HG03060 (cell line): ENCODE measurements around the gene EEF2K.
"Not testable (repeated sequence)": the region's sequence is repeated elsewhere in the genome, so short reads cannot be mapped to it uniquely, and the experiment has no call there.

Experiments
- ATAC-seq: cut with Tn5 transposase; IDR thresholded peaks from one replicate; pipeline ENCODE4 v1.9.1; 2021; ENCODE audit warnings: low read depth, moderate number of reproducible peaks; ENCODE audit not compliant: unreplicated experiment

Gene EEF2K

DNA sequence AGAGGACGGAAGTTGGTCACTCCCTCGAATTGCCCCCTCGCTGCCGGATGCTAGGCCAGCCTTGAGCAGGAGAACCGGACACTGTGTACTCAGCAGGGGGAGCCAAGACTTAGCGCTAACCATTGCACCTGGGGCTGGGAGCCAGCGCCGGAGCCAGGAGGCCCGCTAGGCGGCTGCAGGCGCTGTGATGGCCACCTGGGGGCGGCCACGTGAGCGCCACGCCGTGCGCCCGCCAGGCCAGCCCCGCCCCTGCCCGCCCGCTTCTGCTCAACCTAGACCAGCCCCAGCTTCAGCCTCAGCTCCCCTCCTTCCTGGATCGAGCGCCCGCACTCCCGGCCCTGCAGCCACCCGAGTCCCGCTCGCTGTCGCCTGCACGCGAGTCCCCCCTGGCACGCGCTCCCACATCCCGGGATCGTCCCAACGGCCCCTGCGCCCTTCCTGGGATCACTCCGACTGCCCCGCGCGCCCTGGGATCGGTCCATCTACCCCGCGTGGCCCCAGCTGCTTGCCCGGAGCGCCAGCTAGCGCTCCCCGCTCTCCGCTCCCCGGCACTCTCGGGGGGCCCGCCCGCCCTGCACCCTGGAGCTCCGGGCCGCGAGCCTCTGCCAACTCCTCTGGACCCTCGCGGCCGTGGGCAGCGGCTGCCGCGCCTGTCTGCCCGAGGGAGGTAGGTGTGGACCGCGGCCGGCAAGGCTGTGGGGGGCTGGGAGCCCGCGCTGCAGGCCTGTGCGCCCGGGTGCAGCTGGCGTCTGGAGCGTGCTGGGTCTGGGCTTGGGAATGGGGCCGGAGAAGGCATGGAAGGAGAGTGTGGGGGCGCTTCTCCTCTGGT is at the start of gene EEF2K:
TSS of gene EEF2K (plus strand) at position 266 of the 829 bp plus-strand sequence. CDS start 19,452 bp downstream, outside the sequence.
- peak; percentile 62 for ATAC-seq

DNA sequence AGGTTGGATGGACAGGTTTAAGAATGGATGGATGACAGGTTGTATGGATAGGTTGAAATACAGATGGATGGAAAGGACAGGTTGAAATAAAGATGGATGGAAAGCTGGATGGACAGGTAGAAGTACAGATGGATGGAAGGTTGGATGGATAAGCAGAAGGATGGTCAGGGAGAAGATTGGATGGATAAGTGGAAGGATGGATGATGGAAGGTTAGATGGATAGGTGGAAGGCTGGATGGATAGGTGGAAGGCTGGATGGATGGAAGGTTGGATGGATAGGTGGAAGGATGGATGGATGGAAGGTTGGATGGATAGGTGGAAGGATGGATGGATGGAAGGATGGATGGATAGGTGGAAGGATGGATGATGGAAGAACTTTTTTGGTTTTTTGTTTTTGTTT is 44.7 kb upstream of the EEF2K start:
- no peak for ATAC-seq

DNA sequence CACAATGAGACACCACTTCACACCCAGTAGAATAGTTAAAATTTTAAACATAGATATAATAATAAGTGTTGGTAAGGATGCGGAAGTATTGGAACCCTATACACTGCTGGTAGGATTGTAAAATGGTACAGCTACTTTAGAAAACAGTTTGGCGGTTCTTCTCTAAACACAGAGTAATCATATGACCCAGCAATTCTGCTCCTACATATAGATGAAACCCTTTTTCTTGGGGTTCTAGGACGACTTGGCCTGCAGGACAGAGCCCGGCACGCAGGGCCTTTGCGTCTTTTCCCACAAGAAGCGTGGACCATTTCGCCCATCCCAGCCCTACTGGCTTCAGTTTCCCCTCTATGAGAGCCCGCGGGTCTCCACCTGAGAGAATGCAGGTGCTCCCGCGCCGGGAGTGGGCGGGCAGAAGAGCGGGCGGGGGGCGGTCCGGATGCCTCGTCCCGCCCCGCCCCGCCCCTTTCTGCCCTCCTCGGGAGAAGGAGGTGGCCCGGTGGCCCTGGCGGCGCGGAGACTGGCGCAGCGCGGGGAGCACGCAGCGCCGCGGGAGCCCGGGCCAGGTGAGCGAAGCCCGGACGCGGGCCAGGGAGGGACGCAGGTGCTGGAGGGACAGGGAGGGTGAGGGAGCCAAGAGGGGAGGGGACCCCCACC is 44.0 kb upstream of the EEF2K start, which contains the start of gene SDR42E2:
TSS of gene SDR42E2 (plus strand) at position 508 of the 657 bp plus-strand sequence. CDS start 3,077 bp downstream, outside the sequence.
- no peak for ATAC-seq

DNA sequence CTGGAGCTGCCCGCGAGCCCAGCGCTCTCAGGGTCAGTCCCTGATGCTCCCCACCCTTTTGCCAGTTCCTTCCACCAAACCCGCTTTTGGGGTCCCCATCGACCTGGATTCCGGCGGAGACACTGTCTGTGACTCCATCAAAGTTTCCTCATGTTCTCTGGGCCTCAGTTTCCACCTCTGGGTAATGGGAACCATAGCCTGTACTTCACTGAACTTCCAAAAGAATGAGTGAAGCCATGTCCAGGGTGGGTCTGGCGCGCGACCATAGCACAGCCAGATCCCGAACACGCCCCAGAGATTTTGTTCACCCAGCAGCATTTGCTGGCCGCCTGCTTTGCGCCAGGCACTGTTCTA is 43.4 kb upstream of the EEF2K start:
- no peak for ATAC-seq

DNA sequence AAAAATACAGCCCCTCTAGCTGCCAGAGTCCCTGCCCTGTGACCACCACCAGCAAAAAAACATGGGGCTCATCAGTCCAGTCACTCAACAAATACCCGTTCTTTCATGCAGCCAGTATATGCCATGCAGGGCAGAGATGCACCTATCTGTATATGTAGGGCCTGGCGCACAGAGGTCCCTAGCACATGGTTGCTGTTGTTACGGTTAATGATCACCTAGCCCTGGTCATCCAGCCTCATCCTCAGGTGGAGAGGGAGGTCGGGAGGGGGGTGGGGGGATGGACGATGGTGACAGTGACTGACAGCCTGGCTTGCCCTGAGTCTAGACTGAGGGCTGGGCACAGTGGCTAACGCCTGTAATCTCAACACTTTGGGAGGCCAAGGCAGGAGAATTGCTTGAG is 42.3 kb upstream of the EEF2K start:
- no peak for ATAC-seq

DNA sequence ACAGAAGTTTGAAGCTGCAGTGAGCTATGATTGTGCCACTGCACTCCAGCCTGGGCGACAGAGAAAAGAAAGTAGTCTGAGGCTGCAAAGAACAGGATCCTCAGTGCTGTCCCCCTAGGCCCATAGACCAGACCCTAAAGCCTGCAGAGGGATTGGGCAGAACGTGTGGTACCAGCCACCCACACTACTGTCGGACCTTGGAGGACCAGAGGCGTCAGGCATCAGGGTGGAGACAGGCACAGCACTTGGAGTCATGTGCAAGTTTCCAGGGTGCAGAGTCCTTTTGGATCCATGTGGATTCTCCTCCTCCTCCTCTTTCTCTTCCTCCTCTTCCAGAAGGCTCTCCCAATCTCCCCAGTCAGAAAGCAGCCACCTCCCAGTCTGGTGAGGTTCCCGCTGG is 41.6 kb upstream of the EEF2K start:
- ATAC-seq: no peak

DNA sequence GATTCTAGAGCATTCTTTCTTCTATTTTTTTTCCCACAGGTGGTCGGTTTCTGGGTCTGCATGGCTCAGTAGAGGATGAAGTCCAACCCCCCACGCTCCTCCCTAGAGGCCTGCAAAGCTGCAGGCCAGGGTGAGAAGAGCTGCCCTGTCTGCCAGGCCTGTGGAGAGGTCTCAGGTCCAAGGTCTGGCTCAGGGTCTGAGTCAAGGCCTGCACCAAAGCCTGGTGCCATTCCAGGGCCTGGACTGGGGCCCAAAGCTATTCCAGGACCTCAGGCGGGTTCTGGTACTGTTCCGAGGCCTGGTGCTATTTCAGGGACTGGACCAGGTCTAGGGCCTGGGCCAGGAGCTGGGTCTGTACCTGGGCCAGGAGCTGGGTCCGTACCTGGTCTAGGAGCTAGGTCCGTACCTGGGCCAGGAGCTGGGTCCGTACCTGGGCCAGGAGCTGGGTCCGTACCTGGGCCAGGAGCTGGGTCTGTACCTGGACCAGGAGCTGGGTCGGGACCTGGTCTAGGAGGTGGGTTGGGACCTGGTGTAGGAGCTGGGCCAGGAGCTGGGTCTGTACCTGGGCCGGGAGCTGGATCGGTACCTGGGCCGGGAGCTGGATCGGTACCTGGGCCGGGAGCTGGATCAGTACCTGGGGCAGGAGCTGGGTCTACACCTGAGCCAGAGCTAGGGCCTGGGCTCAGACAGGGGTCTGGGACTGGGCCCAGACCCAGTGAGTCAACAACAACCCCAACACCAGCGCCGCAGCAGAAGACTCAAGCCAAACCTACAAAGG is 40.4 kb upstream of the EEF2K start:
- ATAC-seq: no peak

DNA sequence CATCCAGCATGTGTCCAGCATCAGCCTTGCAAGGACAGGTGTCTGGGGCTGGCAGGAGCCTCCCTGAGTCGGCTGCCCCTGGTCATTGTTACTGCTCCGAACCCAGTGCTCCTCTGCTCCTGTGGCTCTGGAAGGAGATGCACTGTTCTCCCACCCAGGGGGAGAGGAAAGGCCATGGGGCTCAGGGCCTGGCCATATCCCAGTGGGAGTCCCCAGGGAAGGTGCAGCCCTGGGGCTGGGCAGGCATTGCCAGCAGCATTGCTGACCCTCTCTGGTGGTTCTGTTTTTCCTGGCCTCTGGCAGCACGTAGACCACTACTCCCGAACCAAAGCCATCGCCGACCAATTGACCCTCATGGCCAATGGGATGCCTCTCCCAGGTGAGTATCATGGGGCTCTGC is 34.1 kb upstream of the EEF2K start:
- ATAC-seq: no peak

DNA sequence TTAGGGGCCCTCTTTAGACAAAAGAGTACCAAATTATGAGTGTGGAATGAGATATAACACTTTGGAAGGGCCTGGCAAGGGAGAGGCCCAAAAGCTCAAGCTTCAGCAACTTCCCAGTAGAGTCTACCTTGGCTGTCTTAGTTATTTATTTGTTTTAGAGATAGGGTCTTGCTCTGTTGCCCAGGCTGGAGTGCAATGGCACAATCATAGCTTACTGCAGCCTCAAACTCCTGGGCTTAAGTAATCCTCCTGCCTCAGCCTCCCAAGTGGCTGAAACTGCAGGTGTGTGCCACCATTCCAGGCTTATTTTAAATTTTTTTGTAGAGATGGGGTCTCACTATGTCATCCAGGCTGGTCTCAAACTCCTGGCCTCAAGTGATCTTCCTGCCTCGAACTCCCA is 33.4 kb upstream of the EEF2K start:
- not testable (repeated sequence) for ATAC-seq

DNA sequence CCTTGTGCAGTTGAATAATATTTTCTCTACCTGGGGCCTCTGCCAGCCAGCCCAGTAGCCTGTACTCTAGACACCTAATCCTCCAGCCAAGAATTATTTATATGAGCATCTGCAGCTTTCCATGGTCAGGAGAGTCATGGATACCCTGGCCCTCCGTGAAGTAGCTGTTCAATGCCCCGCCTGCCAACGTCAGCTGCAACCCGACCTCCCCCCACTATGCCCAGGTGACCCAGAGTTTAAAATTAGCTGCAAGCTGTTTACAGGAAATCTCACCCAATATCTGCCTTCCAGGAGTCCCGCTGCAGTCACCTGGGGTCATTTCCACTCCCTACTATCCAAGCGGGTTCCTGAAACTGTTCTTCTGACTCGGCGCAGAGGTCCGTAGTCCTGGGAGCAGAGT is 31.4 kb upstream of the EEF2K start:
- ATAC-seq: no peak

DNA sequence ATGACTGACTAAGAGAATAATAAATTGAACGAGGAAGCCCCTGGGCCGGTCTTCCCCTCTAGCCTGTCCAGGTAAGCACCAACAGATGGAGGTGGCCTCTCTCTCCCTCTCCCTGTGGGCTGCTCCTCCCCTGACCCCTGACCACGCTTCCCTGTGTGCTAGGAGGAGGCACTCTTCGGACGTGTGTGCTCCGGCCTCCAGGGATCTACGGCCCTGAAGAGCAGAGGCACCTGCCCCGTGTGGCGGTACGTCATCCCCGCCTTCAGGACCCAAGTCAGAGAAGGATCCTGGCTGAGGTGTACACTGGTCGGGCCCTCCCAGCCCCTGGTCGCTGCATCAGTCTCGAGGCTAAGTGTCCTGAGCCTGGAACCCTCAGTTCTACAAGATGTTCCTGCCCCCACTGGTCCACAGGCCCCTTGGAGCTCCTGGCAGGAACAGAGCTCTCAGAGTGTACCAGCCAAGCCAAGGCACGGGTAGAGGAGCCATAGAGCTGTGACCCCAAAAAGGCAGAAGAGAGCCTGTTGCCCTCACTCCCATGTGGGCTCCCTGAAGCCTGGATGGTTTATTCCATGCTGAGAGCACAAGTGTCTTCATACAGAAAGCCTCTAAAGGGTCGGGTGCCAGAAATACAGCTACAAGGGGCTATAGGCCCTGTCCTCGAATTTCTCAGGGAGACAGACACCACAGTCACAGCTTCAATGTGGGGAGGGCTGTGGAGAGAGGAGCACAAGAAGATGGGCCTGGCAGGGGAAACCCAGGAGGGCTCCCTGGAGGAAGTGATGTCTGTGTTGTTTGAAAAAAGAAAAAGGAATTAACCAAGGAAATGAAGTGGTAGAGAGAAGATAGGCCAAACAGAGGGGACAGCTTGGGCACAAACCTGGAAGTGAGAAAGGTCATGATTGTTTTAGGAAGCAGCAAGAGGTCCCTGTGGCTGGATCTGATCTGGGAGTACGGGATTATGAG is 27.8 kb upstream of the EEF2K start:
- no peak for ATAC-seq

DNA sequence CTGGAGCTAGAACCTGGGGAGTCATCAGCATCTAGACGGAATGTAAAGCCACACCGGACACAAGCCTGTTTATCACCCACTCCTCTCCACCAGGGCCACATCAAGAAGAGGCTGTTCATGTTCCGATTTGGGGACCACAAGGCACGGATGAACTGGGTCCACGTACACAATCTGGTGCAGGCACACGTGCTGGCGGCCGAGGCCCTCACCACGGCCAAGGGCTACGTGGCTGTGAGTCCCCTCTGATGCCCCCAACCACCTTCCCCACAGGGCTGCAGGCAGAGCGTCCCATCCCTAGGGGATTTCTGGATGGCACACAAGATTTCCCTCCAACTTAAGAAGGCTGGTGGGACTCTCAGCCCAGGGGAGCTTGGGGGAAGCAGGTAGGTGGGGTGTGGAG is 24.7 kb upstream of the EEF2K start:
- ATAC-seq: no peak

DNA sequence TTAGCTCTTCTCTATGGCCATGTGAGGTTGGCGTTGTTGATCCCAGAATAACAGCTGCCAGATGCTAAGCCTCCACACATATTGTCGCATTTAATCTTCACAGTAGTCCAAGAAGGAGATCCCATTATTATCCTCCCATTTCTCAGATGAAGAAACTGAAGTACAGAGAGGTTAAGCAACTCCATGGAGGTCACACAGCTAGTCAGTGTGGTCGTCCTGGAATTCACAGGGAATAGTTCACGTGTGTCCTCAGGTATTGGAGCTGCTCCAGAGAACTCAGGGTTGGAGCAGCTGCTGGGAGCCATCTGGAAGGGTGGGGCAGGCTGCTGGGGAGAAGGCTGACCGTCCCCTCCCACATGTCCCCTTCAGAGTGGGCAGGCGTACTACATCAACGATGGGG is 24.2 kb upstream of the EEF2K start:
- ATAC-seq: no peak

DNA sequence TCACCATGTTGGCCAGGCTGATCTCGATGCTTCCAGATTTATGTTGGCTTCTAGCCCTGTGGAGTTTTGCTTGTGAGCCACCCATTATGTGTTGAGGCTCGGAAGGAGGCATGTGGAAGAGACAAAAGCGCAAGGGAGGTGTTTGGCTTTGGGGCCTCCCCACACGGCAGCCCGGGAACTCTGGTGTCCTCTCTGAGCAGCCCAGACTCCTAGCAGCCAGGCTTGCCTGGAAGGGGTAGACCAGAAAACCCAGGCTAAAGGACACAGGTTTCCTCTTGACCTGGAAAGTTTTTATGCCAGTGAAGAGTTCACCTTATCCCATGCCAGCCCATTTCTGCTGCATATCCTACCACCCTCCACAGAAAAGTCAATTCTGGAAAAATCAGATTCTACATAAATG is 22.7 kb upstream of the EEF2K start:
- no peak for ATAC-seq

DNA sequence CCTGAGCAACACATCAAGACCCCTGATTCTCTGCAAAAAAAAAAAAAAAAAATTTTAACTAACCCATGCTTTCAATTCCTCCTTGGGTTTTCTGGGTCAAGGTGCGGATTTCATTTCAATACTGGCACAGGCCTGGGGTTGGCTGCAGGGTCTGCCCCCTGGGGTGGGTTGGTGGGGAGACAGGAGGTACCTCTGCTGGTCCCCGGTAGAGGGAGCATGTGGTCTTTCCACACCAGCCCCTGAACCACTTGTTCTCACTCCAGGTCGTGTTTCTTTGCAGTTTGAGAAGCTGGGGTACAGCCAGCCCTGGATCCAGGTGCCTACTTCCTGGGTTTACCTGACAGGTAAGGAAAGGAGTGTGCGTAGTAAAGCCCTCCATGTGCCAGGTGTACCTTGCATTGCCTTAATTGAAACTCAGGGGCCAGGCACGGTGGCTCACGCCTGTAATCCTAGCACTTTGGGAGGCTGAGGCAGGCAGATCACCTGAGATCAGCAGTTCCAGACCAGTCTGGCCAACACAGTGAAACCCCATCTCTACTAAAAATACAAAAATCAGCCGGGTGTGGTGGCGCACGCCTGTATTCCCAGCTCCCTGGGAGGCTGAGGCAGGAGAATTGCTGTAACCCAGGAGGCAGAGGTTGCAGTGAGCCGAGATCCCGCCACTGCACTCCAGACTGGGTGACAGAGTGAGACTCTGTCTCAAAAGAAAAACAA is 22.0 kb upstream of the EEF2K start:
- no peak for ATAC-seq

DNA sequence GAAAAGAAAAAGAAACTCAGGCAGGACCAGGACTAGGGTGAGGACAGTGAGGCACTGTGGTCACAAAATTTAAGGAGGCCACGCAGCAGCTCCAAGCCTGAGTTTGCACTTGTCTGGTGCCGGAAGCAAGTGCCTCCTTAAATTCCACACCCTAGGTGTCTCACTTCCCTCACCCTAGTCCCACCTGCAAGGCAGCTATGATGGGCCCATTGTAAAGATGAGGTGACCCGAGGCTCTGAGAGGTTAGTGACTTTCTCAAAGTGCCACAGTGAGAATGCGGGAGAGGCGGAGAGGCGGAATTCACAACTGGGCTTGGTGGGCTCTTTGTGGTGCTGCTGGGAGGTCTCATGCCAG is 21.5 kb upstream of the EEF2K start:
- ATAC-seq: no peak

DNA sequence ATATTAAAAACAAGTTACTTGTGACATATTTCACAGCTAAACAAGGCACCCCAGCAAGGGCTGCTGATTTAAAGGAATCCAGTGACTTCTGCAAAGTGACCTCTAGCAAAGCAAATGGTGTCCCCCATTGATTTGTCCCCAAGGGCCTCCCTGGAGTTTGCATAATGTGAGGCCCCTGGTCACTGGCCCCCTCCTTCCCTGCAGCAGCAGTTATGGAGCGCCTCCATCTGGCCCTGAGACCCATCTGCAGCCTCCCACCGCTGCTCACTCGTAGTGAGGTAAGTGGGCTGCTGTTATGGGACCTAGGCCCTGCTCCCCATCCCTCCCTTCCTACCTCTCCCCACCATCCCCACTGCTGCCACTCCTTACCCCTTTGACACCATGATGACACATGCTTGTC is 19.6 kb upstream of the EEF2K start:
- no peak for ATAC-seq

DNA sequence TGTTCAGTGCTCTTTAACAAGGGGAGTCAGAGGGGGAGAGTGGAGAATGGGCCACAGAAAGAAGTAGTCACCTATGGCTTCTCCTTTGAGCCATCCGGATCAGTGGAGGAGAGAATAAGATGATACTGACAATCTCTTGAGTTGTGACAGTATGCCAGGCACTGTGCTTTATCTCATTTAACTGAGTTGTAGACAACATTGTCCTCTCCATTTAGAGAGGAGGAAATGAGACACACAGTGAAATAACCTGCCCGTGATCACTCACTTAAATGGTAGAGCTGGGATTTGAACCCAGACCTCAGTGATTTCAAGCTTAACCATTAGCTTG is 17.8 kb upstream of the EEF2K start:
- ATAC-seq: no peak

DNA sequence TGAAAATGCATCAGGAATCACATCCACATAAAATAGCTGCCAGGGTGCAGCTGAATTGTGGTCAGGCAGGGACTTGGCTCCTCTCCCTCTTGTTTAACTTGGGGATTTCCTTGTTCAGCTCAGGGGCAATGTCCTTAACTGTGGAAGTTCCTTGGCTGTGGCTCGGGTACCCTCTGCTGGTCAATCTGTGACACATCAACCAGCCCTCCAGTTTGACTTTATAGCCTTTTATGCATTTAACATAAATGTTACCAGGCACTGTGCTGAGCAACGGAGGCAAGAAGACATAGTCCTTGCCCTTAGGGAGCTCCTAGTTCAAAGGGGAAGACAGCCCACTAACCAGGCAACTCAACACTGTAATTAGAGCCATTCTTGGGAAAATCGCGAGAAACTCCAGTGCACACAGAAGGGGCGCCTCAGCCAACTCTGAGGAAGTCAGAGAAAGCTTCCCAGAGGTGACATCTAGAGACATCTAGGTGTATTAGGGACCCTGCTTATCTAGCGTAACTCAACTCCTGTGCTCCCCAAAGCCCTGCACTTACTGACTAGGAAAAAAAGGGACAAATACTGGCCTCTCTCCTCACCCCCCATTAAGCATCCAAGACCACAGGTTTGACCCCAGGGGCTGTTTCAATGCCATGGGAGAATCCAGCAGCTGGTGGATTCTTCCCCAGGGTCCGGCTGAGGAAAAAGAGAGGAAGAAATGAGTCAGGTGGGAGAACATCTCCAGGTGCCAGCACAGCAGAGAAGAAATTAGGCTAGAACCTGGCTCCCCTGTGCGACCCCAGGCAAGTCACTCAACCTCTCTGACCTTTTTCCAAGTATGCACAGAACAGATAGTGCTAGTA is 17.3 kb upstream of the EEF2K start:
- ATAC-seq: no peak
